AG04449 (cell line): ENCODE measurements around the gene DSN1.

Experiments
- CTCF ChIA-PET: fragments of 350-600 bp; formaldehyde crosslinking; extraction: SDS; loops from one replicate; lab custom pipeline; 2021; ENCODE audit warnings: antibody characterized with exemption; lab: Yijun Ruan, JAX
- POLR2A ChIA-PET: fragments of 400-600, 350-600 bp; formaldehyde crosslinking; extraction: SDS; loops from one replicate; lab custom pipeline; 2020; ENCODE audit warnings: antibody characterized with exemption, inconsistent platforms; lab: Yijun Ruan, JAX
- DNase-seq: peaks from one replicate; pipeline ENCODE4 v3.0.0-alpha.2; 2010; ENCODE audit warnings: low read depth, low spot score
- H3K4me3 ChIP-seq: 2 replicates; pipeline ENCODE4 v1.5.1; 2011; ENCODE audit warnings: low read depth, mild to moderate bottlenecking, control low read depth, low read length
- CTCF ChIP-seq: IDR thresholded peaks from one replicate; pipeline ENCODE4 v1.5.1; 2011; ENCODE audit warnings: mild to moderate bottlenecking, moderate library complexity, low read length, control low read depth, inconsistent platforms; ENCODE audit not compliant: insufficient read depth; ENCODE audit errors: missing control alignments

The DSN1 gene

GRCh38 chr20:36777167-36777566, 3.6 kb upstream of the DSN1 start:
- DNase-seq: no peak
- TF ChIP-seq CTCF: no peak
- CTCF ChIA-PET: interaction anchor here (1.6 kb wide), 1 partner anchor 31 kb away, joined by 5 read pairs; no protein-coding TSS in a partner anchor
- no peak overlapping the region for H3K4me3 ChIP-seq
- POLR2A ChIA-PET: no interaction called here

GRCh38 chr20:36775826-36776225, 2.3 kb upstream of the DSN1 start:
- DNase-seq: no peak
- no peak for TF ChIP-seq CTCF
- ChIA-PET POLR2A (no interaction called here), CTCF (interaction anchor here (0.7 to 2.9 kb wide), 3 partner anchors 8 to 21 kb away, joined by 3 to 23 read pairs (median 4); no protein-coding TSS in a partner anchor)
- no peak overlapping the region for H3K4me3 ChIP-seq

DNA sequence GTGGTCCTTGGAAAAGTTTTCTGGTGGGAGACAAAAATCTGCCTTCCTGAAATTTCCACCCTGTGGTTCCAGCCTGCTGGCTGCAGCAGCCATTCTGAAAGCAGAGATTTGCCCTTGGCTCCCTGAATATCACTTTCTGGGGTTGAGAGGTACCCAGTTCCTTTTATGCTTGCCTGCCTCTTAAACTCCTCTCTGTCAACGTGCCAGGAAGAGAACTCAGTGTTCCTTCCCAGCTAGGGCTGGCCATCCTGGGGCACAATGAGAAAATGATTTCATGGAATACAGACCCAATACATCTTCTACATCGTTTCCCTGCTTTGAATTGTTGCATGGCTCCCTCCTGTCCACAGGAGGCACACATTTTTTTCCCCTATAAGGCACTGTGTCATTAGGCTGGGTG, 1.6 kb upstream of the DSN1 start:
- no peak for DNase-seq
- TF ChIP-seq CTCF: no peak
- CTCF ChIA-PET: interaction anchor here (0.7 to 3.0 kb wide), 12 partner anchors 9 to 111 kb away, joined by 3 to 23 read pairs (median 6); a partner anchor contains a TSS
- POLR2A ChIA-PET: interaction anchor here (0.5 kb wide), 1 partner anchor 10 kb away, joined by 3 read pairs; no protein-coding TSS in a partner anchor
- H3K4me3 ChIP-seq: no peak overlapping the region

GRCh38 chr20:36773107-36773596, 411 bp downstream of the DSN1 start:
- ChIA-PET CTCF (interaction anchor here (0.9 to 3.0 kb wide), 12 partner anchors 12 to 116 kb away, joined by 3 to 23 read pairs (median 10); a partner anchor contains a TSS), POLR2A (interaction anchor here (0.8 to 1.7 kb wide), 4 partner anchors 13 to 91 kb away, joined by 3 to 6 read pairs (median 5); partner anchors contain the start of gene NDRG3)
- no peak for TF ChIP-seq CTCF
- no peak for DNase-seq
- H3K4me3 ChIP-seq: peak overlapping the region; percentile 94

DNA sequence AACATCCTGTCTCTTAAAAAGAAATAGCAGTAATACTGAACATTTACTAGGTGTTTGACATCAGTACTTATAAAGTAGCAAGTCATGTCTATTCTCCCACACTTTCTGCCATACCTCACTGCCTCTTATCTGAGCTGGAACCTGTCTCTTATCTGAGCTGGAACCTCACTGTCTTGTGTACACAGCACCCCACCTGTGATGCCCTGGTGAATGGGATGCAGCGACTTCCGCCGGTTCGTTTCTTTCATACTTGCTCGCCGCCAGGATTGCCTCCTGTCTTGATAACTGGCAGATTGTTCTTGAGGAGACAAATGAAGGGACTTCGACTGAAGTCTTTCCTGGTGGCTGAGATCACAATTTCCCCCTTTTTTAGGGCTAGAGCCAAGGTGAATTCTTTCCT, 2.9 kb downstream of the DSN1 start:
- CTCF ChIA-PET: interaction anchor here (1.3 to 1.6 kb wide), 4 partner anchors 14 to 158 kb away, joined by 3 to 5 read pairs (median 4); no protein-coding TSS in a partner anchor
- no peak overlapping the region for H3K4me3 ChIP-seq
- no peak for DNase-seq
- POLR2A ChIA-PET: no interaction called here
- TF ChIP-seq CTCF: no peak

DNA sequence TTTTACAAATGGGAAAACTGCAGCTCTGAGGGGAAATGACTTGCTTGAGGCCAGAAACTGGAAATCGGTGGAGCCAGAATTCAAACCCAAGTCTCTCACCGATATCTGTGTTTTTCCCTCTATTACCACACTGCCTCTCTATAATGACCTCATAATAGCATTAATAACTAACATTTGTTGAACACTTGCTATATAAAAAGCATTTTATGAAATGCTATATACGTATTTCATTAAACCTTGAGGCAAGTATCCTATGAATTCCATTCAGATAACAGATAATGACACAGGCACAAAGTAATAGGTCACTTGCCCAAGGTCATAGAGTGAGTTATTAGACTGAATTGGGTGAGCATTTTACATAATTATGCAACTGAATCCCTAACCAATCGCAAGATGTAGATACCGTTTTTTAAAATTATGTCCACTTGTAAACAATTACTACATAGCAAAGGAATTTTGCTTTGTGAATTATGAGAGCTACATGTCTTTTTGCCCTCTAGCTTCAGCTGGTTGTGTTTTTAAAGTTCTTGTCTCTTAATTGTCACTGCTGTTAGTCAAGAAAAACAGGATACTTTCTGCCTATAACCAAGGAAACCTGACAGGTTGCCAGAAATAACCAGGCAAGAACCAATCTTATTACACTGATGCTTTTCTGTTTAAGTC, 4.7 kb downstream of the DSN1 start:
- POLR2A ChIA-PET: no interaction called here

More for the DNA sequence above, 4.7 kb downstream of the DSN1 start:
- CTCF ChIA-PET: interaction anchor here (0.5 to 6.1 kb wide), 9 partner anchors 9 to 410 kb away, joined by 3 to 43 read pairs (median 4); partner anchors contain the start of genes RAB5IF and RPN2
- no peak overlapping the region for H3K4me3 ChIP-seq
- no peak for TF ChIP-seq CTCF
- peak; percentile 12 for DNase-seq
